Amygdala (tissue), 56 donors: ENCODE data around the gene PCNX3.

Experiments
- DNase-seq, 56 donors: peaks; one replicate each; lab custom pipeline; 2025; lab: John Stamatoyannopoulos, UW

Gene PCNX3

DNA sequence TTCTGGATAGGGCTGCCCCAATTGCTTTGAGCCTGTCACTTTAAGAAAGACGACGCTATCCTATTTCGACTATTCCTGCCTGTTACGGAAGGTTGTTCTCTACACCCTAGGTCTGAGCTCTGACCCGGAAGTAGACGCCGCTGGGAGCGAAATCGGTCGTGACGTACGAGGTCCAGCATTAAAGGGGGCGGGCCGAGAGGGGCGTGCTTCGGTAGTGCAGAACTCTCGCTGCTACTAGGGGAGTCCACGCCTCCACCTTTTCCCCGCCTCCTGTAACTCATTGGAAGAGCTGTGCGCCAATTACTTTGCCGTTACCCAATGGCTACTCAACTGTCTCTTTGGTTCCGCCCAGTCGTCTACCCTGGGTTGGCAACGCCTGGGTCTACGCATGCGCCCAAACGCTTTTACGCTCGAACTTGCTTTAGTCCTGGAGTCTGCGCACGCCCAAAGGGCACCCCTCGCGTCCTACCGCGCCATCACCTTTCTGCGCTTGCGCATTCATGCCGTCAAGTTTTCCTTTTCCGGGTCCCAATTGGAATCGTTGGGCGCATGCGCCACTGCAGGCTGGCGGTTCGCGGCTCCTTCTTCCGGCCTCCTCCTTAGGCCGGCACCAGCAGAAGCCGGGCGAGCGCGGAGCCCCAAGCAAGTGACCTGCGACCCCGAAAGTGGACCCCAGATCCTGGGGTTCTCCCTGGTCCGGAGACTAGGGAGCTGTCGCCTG lies at the start of gene PCNX3:
Gene PCNX3 (plus strand): TSS at position 548 of the 721 bp plus-strand sequence. CDS start 536 bp downstream, outside the sequence.
- peak; percentile 99 to 100 (median 100) for DNase-seq

DNA sequence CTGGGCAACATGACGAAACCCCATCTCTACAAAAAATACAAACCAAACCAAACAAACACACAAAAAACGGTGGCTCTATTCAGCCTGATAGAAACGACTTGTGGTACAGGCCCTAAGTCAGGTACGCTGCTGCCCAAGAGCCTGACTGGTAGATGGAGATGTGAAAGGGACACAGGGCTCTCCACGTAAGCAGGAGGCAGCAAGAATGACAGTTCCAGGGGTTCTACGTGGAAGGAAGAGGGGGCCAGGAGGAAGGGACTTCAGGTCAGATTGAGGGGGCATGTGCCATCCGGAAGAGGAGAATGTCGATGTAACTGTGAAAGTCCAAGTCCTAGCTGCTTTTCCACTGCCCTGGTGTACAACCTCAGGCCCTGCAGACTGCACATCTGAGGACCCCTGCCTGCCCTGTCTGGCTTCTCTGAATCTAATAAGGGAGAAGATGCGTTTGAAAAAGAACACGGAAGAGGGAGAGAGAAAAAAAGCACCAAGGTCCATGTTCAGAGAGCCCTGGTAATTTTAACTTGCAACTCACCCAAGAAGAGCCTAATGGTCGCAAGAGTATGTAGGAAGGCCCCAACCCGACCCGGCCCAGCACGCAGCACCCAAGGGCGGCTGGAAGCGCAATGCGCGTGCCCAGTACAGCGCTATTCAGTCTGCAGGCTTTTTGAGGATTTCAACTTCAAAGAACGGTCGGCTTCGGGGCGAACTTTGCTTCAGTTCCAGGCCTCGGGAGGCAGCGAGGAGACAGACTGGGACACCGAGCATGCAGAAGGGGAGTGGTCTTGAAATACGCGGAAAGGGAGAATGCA lies 46.2 kb upstream of the PCNX3 start:
- DNase-seq: peak in 5 of 56 donors; percentile 58 to 78 (median 69)

DNA sequence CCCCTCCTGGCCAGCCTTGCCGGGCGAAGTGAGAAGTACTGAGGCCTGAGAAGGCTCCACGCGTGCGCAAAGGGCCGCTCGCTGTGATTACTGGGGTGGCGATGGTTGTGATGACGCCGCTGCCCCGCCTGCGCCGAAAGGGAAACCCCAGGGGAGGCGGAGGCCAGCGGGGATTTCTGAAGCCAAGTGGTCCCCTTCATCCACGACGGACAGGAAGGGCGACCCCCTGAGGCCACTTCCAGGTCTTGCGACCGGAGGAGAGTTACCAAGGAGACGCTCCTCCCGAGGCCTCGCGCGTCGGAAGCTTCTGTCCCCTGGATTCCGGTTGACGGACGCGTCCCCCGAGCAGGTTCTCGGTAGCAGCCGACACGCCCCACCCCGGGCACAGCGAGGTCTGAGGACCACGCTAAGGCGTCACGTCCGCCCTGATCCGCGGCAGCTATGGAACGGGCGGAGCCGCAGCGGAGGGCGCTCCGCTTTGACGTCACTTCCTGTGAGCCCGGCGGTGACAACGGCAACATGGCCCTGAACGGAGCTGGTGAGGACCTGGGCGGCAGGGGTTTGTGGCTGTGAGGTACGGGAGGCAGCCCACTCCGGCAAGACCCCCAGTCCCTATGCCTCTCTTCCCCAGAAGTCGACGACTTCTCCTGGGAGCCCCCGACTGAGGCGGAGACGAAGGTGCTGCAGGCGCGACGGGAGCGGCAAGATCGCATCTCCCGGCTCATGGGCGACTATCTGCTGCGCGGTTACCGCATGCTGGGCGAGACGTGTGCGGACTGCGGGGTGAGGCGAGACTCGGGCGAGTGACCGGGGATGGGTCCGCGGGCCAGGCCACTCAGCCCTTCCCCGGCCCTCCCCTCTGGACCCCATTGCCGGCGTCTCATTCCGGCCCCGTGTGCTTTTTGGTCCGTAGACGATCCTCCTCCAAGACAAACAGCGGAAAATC lies 45.3 kb upstream of the PCNX3 start, which contains the start of gene ZNRD2:
Gene ZNRD2 (plus strand): TSS at position 505 of the 946 bp plus-strand sequence. CDS start 15 bp downstream, at position 520.
- DNase-seq: peak; percentile 82 to 100 (median 98)

DNA sequence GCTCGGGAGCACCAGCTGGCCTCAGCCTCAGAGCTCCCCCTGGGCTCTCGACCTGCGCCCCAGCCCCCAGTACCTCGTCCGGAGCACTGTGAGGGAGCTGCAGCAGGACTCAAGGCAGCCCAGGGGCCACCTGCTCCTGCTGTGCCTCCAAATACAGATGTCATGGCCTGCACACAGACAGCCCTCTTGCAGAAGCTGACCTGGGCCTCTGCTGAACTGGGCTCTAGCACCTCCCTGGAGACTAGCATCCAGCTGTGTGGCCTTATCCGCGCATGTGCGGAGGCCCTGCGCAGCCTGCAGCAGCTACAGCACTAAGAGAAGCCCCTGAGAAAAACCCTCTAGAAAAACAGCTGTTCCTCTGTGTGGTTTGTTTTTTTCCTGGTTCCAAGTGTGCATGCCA lies 44.2 kb upstream of the PCNX3 start:
- no peak for DNase-seq

DNA sequence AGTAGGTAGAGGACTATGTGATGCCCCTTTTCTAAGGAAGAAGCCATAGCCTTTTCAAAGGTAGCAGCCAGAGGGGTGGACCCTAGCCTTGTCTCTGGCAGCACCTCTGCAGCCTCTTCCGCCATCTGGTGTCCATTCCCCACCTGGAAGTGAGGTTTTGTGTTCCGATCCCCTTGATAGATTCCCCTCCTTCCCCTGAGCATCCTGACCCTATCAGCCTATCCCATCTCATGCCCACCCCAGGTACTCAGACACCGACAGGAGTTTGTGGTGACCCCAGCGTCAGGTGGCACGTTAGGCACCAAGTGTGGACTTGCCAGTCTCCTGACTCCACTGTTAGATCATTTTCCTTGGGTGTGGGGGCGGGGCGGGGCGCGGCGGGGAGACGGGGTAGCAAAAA lies 43.6 kb upstream of the PCNX3 start:
- DNase-seq: peak in 1 of 56 donors; percentile 51

DNA sequence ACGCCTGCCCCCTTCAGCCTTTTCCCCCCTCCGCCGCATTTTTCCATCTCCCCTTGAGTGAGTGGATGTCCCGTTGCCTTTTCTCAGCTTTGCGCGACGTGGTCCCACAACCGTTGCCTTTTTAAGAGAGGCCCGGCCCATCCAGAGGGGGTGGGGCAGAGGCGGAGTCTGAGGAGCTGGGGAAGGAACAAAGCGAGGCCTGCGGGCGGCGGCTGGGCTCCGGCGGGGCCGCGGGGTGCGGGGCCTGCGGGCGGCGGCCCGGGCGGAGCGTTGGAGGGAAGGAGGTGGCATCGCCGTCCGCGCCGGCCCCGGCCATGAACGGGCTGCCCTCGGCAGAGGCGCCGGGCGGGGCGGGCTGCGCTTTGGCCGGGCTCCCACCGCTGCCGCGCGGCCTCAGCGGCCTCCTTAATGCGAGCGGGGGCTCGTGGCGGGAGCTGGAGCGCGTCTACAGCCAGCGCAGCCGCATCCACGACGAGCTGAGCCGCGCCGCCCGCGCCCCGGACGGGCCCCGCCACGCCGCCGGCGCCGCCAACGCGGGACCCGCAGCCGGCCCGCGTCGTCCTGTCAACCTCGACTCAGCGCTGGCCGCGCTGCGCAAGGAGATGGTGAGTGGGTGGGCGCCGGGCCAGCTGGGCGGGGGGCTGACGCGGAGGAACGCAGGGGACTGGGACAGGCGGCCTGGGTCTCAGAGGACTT lies 43.1 kb upstream of the PCNX3 start, which contains the start of gene FAM89B:
Gene FAM89B (plus strand): TSS at position 183 of the 696 bp plus-strand sequence. CDS start 132 bp downstream, at position 315.
- DNase-seq: peak in 55 of 56 donors; percentile 27 to 92 (median 77)

DNA sequence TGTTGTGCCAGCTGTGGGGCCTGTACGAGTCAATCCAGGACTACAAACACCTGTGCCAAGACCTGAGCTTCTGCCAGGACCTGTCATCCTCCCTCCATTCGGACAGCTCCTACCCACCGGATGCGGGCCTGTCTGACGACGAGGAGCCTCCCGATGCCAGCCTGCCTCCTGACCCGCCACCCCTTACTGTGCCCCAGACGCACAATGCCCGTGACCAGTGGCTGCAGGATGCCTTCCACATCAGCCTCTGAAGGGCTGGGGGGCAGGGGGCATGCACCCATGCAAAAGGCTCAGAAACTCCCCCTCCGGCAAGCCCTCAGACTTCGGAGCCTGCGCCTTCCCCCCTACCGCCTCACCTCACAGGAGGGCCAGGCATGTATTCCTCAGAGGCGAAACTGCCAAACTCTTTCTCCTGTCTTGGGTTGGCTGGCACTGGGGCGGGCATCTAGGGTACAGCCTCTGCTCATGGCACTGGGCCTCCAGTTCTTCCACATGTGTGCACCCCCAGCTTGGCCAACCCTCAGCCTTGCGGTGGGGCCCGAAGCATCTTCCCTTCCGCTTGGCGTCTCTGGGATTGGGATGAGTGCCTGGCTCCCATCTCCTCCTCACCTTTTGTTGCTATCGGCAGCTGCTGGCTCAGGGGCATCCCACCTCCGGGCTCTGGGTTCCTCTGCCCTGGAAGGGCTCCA lies 42.0 kb upstream of the PCNX3 start:
- peak in 1 of 56 donors; percentile 56 for DNase-seq

DNA sequence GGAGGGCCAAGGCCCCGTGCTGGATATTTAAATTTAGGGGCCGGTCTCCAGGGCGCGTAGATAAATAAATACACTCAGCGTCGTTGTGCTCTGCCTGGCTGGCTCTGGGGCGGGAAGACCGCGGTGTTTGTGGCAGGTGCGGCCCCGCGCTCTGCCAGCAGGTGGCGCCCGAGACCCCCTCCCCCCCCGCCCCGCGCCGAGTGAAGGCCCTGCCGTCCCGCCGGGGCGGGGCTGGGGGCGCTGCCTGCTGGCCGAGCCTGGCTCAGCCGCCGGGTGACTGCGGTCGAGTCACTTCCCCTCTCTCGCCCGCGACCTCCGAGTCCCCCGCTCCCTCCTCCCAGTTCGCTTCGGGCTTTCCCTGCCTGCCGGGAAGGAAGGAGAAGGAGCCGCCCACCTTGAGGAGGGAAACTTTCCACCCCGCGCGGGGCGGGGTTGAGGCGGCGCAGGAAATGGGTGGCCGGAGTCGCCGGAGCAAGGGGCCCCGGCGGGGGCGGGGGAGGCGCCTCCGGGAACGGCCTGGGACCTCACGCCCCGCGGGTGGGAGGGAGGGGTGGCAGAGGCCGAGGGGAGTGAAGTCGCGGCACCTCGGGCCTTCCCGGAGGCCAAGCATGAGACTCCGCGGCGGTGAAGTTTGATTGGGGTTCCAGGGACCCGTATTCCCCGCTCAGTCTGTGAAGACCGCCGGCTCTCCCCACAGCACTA lies 41.3 kb upstream of the PCNX3 start:
- DNase-seq: peak in 50 of 56 donors; percentile 20 to 86 (median 63)

DNA sequence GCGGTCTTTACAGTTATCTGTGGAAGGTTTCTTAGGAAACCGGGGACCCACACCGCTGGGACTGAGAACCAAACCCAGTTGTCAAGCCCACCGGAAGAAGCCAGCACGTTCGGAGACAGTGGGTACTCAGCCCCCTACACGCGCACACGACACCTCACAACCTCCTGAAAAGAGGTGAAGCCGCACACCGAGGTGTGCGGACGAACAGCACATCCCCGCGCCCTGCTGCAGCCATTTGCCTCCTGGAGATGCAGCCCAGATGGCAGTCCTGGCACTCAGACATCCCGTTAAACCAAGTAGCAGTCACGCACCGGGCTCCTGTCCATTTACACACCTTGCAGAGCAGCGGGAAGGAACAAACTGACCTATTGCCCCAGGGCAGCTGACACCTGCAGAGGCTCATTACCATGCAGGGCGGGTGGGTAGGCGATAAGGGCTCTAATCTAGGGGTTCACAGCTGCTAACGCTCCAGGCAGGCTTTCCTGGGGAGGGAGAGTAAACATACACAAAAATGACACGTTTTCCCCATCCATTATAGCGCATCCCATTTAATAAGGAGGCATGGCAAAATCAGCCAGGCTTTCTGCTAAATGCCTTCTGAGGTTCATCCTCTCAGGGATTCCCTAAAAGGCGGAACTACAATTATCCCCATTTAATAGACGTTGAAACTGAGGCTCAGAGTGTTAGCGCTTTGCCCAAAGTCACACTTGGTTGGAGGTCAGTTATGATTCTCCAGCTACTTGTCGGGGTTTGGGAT lies 40.6 kb upstream of the PCNX3 start:
- DNase-seq: peak in 1 of 56 donors; percentile 31

DNA sequence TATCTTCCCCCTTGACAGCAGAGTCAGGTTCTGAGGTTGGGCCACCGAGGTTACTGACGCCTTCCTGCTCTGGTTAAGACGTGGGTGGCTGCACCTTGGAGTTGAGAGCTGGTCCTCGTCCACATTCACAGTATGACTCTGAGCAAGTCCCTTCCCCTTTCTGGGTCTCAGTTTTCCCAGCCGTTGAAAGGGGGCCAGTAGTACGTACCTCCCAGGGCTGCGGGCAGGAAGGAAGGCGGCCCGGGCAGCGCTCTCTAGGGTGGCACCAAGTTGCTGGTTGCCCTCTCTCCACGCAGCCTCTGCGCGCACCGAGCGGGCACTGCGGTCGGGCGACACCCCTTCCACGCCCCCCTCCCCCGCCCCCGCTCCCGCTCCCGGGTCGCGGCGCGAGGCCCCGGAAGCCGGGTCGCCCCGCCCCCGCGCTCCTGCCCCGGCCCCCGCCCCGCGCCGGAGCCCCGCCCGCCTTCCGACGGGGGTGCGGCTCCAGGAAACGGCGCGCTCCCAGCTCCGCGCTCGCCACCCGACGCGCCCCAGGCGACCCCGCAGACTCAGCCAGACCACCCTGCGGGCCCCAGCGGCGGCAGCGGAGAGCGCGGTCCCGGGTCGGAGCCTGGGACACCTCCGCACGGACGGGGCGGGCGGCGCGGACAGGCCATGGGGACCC lies 39.9 kb upstream of the PCNX3 start, which contains the start of gene EHBP1L1:
Gene EHBP1L1 (plus strand): TSS at position 486 of the 664 bp plus-strand sequence. CDS start 250 bp downstream, outside the sequence.
- peak in 7 of 56 donors; percentile 6 to 49 (median 20) for DNase-seq

DNA sequence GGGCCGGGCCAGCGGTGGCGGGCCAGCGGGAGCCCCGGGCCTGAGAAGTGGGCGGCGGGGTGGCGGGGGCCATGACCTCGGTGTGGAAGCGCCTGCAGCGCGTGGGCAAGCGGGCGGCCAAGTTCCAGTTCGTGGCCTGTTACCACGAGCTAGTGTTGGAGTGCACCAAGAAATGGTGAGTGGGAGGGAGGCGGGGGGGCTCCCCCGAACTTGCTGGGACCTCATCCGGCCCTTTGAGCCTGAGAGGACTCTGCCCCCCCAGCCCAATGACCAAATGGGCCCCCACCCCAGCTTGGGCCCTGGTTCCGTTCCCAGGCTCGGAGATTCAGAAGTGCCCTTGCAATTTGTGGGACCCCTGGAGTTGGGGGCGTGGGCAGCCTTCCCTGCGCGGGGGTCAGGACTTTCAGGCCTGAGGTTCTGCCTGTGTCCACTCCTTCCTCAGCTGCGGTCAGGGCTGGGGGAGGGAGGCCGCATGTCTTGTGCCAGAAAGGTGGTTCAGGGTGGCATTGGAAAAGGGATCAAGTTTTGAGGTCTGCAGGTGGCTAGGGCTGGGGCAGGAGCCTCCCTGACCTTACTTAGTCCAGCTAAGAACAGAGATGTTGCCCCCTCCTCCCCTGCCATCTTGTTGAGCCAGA lies 39.2 kb upstream of the PCNX3 start:
- DNase-seq: no peak

DNA sequence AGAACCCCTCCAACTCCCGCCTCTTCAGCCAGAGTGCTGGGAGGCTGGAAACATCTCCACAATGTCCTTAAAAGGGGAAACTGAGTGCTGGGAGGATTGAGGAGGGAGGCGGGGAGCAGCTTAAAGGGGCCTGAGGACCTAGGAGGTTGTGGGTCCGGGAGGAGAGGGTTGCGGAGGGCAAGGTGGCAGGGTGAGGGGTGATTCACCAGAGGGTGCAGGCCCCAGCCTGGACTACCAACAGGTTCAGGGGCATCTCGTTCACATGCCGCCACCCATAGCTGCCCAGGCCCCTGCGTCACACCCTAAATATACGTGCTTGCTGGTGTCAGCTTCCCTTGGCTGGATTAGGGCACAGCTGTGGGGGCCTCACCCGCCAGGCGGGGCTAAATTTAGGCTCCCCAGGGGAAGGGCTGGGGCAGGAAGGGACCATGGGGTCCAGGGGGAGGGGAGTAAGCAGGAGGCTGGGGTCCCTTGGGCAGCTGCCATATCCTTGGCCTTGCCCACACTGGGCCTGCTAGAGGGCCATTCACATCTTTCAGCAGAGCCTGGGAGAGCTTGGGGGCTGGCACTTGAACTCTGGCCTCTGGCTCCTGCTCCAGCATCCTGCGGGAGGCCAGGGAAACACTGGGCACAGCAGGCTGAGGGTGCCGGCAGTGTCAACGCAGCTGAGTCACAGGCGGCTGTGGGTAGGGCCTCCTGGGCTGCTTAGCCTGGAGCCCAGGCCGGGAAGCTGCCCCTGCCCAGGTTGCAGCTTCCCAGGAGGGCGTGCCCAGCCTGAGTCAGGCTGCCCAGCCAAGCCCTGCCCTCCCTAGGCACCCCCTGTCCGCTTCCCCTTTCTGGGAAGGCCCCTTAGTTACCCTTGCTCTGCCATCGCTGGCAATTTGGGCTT lies 38.5 kb upstream of the PCNX3 start:
- peak in 6 of 56 donors; percentile 27 to 61 (median 42) for DNase-seq

DNA sequence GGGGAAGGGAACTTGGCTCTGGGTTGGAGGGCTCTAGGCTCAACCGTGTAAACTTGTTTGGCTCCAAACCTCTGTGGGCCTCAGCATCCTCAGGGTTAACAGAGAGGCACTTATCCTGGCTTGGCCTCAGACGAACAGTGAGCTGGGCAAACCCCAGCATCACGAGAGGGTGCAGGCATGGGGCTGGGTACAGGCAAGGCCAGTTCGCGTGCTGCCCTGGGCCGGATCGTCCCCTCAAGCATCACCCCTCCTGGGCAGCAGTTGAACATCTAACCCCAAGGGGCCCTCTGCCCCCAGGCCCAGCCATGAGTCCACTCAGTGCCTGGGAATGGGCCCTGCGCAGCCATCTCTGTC lies 37.8 kb upstream of the PCNX3 start:
- peak in 6 of 56 donors; percentile 20 to 61 (median 40) for DNase-seq

DNA sequence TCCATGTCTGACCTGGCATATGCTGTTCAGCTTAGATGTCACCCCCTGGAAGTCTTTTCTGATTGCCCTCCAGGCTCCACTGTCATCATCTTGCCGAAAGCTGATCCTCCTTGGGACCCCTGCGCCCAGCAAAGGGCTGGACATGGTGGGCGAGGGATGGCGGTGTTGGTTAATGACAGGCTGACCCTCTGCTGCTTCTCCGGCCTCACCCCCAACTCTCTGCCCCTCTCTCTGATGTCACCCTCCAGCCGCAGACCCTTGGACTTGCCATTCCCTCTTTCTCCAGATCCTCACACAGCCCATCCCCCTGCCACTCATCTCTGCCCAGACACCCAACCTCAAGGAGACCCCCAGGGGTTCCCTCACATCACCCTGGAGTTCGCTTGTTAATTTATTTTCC lies 37.4 kb upstream of the PCNX3 start:
- DNase-seq: no peak

DNA sequence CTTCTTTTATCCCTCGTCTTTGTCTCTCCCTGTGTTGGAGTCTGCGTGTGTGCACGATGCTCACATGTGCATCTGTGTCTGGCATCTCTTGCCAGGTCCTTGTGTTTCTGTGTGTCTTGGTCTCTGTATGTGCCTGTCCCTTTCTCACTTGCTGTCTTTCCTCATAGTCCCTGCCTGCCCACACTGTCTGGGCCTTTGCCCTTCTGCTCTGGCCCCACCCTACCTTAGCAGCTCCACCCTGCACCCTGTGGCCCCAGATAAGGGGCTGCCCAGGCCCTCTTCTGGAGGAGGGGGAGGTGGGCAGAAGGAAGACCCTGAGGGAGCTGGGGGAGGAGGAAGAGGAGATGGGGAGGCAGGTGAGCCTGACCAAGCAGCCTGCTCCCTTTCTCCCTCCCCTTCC lies 36.9 kb upstream of the PCNX3 start:
- no peak for DNase-seq
